Tibial artery (tissue), 4 donors: ENCODE results near the gene PIGU.

Experiments
- DNase-seq, 2 donors: peaks; one replicate each; pipeline ENCODE4 v3.0.0-alpha.2; 2019
- H3K27ac ChIP-seq, 2 donors: fragments of 200-600 bp; sonication (generic) in 1 of 2; 1 replicate in 1 of 2; 2 replicates in 1 of 2; pipeline ENCODE4 v1.5.1; 2018 to 2019; ENCODE audit warnings: mild to moderate bottlenecking in 1 of 2
- H3K27me3 ChIP-seq, 2 donors: fragments of 200-600 bp; sonication (generic) in 1 of 2; one replicate each; pipeline versions ENCODE4 v1.5.1 to v1.6.0; 2016 to 2019
- H3K36me3 ChIP-seq, 3 donors: fragments of 200-600 bp; sonication (generic) in 2 of 3; one replicate each; pipeline ENCODE4 v1.5.1; 2016 to 2019; ENCODE audit warnings: mild to moderate bottlenecking in 2 of 3
- H3K4me1 ChIP-seq, 4 donors: fragments of 200-600 bp; sonication (generic) in 2 of 4; 1 replicate in 3 of 4; 2 replicates in 1 of 4; pipeline ENCODE4 v1.5.1; 2016 to 2019
- H3K4me3 ChIP-seq, 2 donors: fragments of 200-600 bp; sonication (generic) in 1 of 2; 1 replicate in 1 of 2; 2 replicates in 1 of 2; pipeline ENCODE4 v1.5.1; 2018 to 2019; ENCODE audit warnings: mild to moderate bottlenecking in 2 of 2
- H3K9me3 ChIP-seq, 3 donors: fragments of 200-600 bp; sonication (generic) in 1 of 3; one replicate each; pipeline ENCODE4 v1.5.1; 2016 to 2019
- intact Hi-C: fragments of 100-400 bp; cut with DNase I; formaldehyde crosslinking; loops from one replicate; pipeline ENCODE4 v1.15.0; 2023; ENCODE audit warnings: low total_unique reads
- TF ChIP-seq, protein P1 (sequence below), 2 experiments: fragments of 200-600 bp in 1 of 2; fragments of 450-650 bp in 1 of 2; IDR thresholded peaks; one replicate each; pipeline ENCODE4 v1.5.1; 2017 to 2019; ENCODE audit warnings: antibody characterized with exemption in 2 of 2, mild to moderate bottlenecking in 1 of 2, moderate library complexity in 1 of 2

The PIGU gene

DNA sequence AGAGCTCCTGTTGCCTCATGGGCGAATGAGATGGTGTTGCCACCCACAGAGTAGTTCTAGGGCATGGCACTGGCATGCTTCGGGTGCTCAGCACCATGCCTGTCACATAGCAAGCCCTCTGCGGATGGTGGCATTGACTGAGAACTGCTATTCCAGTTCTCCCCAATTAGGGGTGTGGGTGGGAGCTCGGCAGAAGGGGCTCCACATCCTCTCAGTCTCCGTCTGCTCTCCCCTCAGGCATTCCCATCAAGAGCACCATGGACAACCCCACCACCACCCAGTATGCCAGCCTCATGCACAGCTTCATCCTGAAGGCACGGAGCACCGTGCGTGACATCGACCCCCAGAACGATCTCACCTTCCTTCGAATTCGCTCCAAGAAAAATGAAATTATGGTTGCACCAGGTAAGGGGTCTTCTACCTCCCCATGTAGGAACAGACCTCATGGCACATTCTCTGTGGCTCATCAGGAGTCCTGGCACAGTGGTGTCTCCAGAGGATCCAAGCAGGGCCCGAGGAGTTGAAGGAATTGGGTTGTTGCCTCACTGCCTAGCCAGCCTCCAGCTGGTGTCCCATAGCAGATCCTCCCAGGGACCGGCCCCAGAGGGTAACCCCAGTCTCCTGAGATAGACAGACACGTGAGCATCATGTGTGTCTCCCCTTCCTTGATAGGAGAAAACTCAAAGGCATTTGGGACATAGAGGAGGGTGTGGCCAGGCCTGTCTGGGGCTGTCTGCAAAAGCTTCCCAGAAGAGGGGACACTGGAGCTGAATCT is 142.3 kb downstream of the PIGU start:
- Histone ChIP-seq H3K4me1 (peaks cover 0 to 6% (median 5%) of the 10 kb centered on the region in 4 donors), H3K9me3 (no peaks in the 10 kb centered on the region), H3K36me3 (peaks cover 56 to 94% (median 87%) of the 10 kb centered on the region in 3 donors), H3K4me3 (no peak overlapping the region), H3K27me3 (no peaks in the 10 kb centered on the region), H3K27ac (no peak overlapping the region)
- DNase-seq, result peak in 1 of 2 donors; percentile 11
- TF ChIP-seq, protein P1, sequence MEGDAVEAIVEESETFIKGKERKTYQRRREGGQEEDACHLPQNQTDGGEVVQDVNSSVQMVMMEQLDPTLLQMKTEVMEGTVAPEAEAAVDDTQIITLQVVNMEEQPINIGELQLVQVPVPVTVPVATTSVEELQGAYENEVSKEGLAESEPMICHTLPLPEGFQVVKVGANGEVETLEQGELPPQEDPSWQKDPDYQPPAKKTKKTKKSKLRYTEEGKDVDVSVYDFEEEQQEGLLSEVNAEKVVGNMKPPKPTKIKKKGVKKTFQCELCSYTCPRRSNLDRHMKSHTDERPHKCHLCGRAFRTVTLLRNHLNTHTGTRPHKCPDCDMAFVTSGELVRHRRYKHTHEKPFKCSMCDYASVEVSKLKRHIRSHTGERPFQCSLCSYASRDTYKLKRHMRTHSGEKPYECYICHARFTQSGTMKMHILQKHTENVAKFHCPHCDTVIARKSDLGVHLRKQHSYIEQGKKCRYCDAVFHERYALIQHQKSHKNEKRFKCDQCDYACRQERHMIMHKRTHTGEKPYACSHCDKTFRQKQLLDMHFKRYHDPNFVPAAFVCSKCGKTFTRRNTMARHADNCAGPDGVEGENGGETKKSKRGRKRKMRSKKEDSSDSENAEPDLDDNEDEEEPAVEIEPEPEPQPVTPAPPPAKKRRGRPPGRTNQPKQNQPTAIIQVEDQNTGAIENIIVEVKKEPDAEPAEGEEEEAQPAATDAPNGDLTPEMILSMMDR (IDR thresholded peaks at IDR 0.05), result no peak
- intact Hi-C loops, result no loop called here

DNA sequence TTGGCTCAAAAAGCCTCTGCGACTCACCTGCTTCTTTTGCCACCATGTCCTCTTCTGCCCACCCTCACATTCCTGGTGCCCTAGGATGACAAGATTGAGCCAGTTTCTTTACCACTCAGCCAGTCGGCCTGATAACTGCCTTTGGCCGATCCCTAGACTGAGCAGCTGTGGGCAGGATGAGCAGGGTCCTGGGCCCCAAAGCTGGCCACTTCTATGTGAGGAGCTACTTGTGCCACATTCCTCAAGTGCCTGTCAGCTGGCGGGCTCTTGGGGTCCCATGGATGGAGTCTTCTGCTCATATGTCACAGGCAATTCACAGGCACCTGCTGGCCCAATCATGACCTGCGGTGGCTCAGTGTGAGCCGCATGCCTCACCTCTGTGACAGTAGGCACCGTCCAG is 144.1 kb downstream of the PIGU start:
- no peak overlapping the region for H3K27ac ChIP-seq

DNA sequence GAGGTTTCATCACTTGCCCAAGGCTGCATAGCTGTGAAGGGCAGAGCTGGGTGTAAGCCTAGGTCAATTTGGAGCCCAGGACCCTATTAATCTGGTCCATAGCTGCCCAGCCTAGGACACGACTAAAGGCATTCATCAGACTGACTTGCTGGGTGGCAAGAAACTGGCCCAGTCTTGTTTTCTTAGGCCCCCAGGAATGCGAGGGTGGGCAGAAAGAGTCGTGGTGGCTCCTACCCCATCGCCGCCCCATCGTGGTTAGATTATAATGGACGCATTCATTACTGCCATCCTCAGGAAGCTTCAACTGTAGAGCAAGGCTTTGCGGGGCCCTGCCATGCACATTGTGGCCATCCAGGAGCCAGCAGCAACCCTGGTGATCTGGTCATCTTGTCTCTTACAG is 144.6 kb downstream of the PIGU start:
- H3K4me3 ChIP-seq, result no peak overlapping the region
- no peaks in the 10 kb centered on the region for H3K27me3 ChIP-seq
- TF ChIP-seq, protein P1 (IDR thresholded peaks at IDR 0.05), result no peak
- H3K27ac ChIP-seq, result no peak overlapping the region
- peaks cover 70 to 97% (median 87%) of the 10 kb centered on the region in 3 donors for H3K36me3 ChIP-seq
- DNase-seq, result peak; percentile 5 to 50
- no peaks in the 10 kb centered on the region for H3K9me3 ChIP-seq
- intact Hi-C loops, result no loop called here
- H3K4me1 ChIP-seq, result peaks cover 0 to 23% (median 18%) of the 10 kb centered on the region in 4 donors

More for the DNA sequence above, 144.1 kb downstream of the PIGU start:
- TF ChIP-seq, protein P1 (IDR thresholded peaks at IDR 0.05), result no peak
- H3K4me1 ChIP-seq, result peaks cover 0 to 19% (median 15%) of the 10 kb centered on the region in 4 donors
- intact Hi-C loops, result no loop called here
- no peak overlapping the region for H3K4me3 ChIP-seq
- peaks cover 69 to 97% (median 87%) of the 10 kb centered on the region in 3 donors for H3K36me3 ChIP-seq
- H3K27me3 ChIP-seq, result no peaks in the 10 kb centered on the region
- H3K9me3 ChIP-seq, result no peaks in the 10 kb centered on the region
- peak in 1 of 2 donors; percentile 40 for DNase-seq

DNA sequence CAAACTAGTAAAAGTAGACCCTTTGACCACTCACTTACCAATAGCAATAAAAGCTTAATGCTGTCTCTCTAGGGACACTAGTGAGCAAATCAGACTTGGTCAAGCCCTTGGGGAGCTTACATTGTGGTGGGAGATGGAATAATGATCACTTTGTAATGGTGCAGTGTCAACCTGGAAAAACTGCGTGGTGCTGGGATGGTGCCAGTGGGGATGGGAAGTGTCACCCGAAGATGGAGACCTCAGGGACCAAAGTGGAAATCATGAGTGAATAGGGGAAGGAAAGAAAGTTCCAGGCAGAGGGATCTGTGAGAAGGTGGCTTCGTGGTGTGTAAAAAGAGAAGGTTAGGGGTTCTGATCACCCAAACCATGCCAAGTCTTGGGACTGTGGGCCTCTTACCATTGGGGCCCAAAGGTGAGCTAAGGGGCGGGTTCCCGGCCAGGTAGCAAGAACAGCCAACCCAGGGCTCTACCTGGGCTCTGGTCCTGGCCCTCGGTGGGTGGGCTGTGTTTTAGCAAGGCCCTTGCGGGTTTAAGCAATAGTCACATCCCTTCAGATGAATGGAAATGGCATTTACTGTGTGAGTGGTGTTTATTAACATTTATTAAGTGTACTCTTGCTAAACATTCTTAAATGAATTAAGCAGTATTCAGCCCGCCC is 145.2 kb downstream of the PIGU start:
- H3K36me3 ChIP-seq, result peaks cover 70 to 97% (median 87%) of the 10 kb centered on the region in 3 donors
- intact Hi-C loops, result no loop called here
- DNase-seq, result peak; percentile 11 to 13
- H3K4me1 ChIP-seq, result peaks cover 0 to 29% (median 22%) of the 10 kb centered on the region in 4 donors
- H3K9me3 ChIP-seq, result no peaks in the 10 kb centered on the region
- TF ChIP-seq, protein P1 (IDR thresholded peaks at IDR 0.05), result no peak
- H3K27ac ChIP-seq, result no peak overlapping the region
- H3K27me3 ChIP-seq, result no peaks in the 10 kb centered on the region
- no peak overlapping the region for H3K4me3 ChIP-seq

DNA sequence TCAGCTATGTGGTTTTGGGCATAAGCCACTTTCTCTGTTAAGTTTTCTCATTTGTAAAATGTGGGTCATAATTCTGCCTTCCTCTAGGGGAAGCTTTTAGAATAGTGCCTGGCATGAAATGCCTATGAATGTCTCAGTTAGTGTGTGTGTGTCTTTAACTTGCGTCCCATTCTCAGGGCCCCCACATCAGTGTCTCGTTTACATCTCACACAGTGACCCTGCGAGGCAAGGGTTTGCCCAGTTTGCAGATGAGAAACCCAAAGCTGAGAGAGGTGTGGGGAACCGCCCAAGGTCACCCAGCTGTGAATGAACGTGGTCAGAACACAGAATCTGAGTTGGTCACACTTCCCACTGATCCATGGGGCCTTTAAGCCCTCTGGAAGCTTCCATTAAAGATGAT is 146.6 kb downstream of the PIGU start:
- intact Hi-C loops, result no loop called here

More for the DNA sequence above, 146.6 kb downstream of the PIGU start:
- Histone ChIP-seq H3K36me3 (peaks cover 59 to 86% (median 77%) of the 10 kb centered on the region in 3 donors), H3K4me1 (peaks cover 0 to 43% (median 33%) of the 10 kb centered on the region in 4 donors), H3K27me3 (no peaks in the 10 kb centered on the region), H3K4me3 (no peak overlapping the region), H3K27ac (no peak overlapping the region), H3K9me3 (no peaks in the 10 kb centered on the region)
- TF ChIP-seq, protein P1 (IDR thresholded peaks at IDR 0.05), result no peak
- DNase-seq, result peak; percentile 1 to 28
